ENCODE data around the gene RXRB.

GRCh38 chr6:33248932-33249731 is 48.7 kb upstream of the RXRB start:
- no peak for TF ChIP-seq TCF4 (CRISPR knock-in tag; IDR thresholded peaks at IDR 0.05; ENCODE audit: borderline replicate concordance)
- no peak for TF ChIP-seq PATZ1 (CRISPR knock-in tag; IDR thresholded peaks at IDR 0.05; ENCODE audit: borderline replicate concordance)
- TF ChIP-seq RARB (CRISPR knock-in tag; IDR thresholded peaks at IDR 0.05): no peak
- TF ChIP-seq BACH2 (CRISPR knock-in tag; IDR thresholded peaks at IDR 0.05; ENCODE audit: borderline replicate concordance): no peak
- TF ChIP-seq SNAI2 (CRISPR knock-in tag; IDR thresholded peaks at IDR 0.05): no peak
- no peak for TF ChIP-seq ZC3H10 (CRISPR knock-in tag; IDR thresholded peaks at IDR 0.05)
- no peak for TF ChIP-seq ZNF70 (CRISPR knock-in tag; IDR thresholded peaks at IDR 0.05)
- TF ChIP-seq CREB5 (CRISPR knock-in tag; IDR thresholded peaks at IDR 0.05; ENCODE audit: low read depth): no peak
- no peak for TF ChIP-seq GLIS3 (CRISPR knock-in tag; IDR thresholded peaks at IDR 0.05)

Measured in SK-N-SH treated with all-trans-retinoic acid at 6 μM for 48 hours (cell line).